Uterus (tissue), 2 donors: ENCODE results near the gene BAG3.
A peak's percentile ranks its signal among the peaks of the same experiment; 100 is the strongest.

Source experiments
- POLR2A ChIP-seq, 2 donors: fragments of 450-650 bp; IDR thresholded peaks; one replicate each; pipeline ENCODE4 v1.6.1; 2016; ENCODE audit warnings: antibody characterized with exemption in 2 of 2, mild to moderate bottlenecking in 1 of 2, moderate library complexity in 1 of 2
- TF ChIP-seq, protein P1 (sequence below), 4 experiments: fragments of 200-600 bp in 2 of 4; fragments of 450-650 bp in 2 of 4; sonication (generic) in 2 of 4; IDR thresholded peaks; one replicate each; pipeline ENCODE4 v1.5.1; 2016 to 2019; ENCODE audit warnings: antibody characterized with exemption in 4 of 4, mild to moderate bottlenecking in 2 of 4, moderate library complexity in 1 of 4

DNA sequence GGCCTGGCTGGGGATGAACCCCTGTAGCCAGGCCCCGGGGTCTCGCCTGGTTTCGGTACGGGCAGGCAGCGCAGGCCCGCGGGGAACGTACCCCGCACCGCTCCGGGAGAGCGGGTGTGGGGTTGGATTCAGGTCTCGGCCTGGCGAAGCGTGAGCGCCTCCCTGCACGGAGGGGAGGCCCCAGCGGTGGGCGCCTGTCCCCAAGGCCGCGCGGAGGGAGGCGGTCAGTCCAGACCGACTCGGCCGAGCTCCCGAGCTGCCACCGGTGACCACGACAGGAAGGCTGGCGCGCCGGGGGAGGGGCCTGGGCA is 74.3 kb downstream of the BAG3 start:
- TF ChIP-seq, protein P1, sequence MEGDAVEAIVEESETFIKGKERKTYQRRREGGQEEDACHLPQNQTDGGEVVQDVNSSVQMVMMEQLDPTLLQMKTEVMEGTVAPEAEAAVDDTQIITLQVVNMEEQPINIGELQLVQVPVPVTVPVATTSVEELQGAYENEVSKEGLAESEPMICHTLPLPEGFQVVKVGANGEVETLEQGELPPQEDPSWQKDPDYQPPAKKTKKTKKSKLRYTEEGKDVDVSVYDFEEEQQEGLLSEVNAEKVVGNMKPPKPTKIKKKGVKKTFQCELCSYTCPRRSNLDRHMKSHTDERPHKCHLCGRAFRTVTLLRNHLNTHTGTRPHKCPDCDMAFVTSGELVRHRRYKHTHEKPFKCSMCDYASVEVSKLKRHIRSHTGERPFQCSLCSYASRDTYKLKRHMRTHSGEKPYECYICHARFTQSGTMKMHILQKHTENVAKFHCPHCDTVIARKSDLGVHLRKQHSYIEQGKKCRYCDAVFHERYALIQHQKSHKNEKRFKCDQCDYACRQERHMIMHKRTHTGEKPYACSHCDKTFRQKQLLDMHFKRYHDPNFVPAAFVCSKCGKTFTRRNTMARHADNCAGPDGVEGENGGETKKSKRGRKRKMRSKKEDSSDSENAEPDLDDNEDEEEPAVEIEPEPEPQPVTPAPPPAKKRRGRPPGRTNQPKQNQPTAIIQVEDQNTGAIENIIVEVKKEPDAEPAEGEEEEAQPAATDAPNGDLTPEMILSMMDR (IDR thresholded peaks at IDR 0.05), result no peak
- TF ChIP-seq POLR2A (IDR thresholded peaks at IDR 0.05), result peak; percentile 72 to 78
